NT2/D1 (cell line): ENCODE data around the gene GALNT6.
A peak's percentile ranks its signal among the peaks of the same experiment; 100 is the strongest.

Experiments used
- DNase-seq: peaks from one replicate; pipeline ENCODE4 v3.0.0-alpha.2; 2011; ENCODE audit warnings: low read depth, low spot score
- H3K27me3 ChIP-seq: 2 replicates; pipeline ENCODE4 v1.6.0; 2011; ENCODE audit warnings: mild to moderate bottlenecking; ENCODE audit not compliant: insufficient read length, insufficient read depth
- H3K36me3 ChIP-seq: 2 replicates; pipeline ENCODE4 v1.6.1; 2011; ENCODE audit warnings: mild to moderate bottlenecking, low read length, mixed read lengths; ENCODE audit not compliant: insufficient read depth, insufficient read length
- H3K4me1 ChIP-seq: 2 replicates; pipeline ENCODE4 v1.5.1; 2011; ENCODE audit not compliant: insufficient read depth, insufficient read length
- H3K4me3 ChIP-seq: 2 replicates; pipeline ENCODE4 v1.5.1; 2011; ENCODE audit warnings: low read depth; ENCODE audit not compliant: insufficient read length
- H3K9ac ChIP-seq: 2 replicates; pipeline ENCODE4 v1.6.0; 2011; ENCODE audit warnings: low read depth; ENCODE audit not compliant: insufficient read length
- H3K9me3 ChIP-seq: 2 replicates; pipeline ENCODE4 v1.5.1; 2011; ENCODE audit warnings: mild to moderate bottlenecking, low read length; ENCODE audit not compliant: insufficient read depth
- SUZ12 ChIP-seq: IDR thresholded peaks from 2 replicates; pipeline ENCODE4 v1.6.1; 2011; ENCODE audit not compliant: insufficient read length, insufficient read depth; ENCODE audit errors: extremely low read depth
- YY1 ChIP-seq: IDR thresholded peaks from 2 replicates; pipeline ENCODE4 v1.6.1; 2011; ENCODE audit not compliant: insufficient read length, insufficient read depth
- ZNF274 ChIP-seq: IDR thresholded peaks from 2 replicates; pipeline ENCODE4 v1.6.1; 2011; ENCODE audit warnings: mild to moderate bottlenecking, low read depth, low read length

The GALNT6 gene

DNA sequence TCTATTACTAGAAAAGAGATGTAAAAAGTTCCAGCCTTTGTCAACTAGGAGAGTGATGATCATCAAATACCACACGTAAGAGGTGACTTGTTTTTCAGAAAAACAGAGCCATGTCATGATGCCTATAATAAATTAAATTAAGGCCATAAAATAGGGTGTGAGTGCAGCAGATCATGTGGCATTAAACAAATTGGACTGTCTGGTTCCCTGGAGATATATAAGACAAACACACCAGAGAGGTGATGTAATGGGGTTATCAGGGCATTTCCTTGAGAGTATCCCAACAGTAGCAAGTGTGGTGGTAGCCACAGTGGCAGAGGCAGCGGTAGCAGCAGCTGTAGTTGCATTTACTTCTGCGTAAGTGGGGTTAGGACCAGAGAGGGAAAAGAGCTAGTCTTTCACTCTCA is 14.6 kb upstream of the GALNT6 start:
- H3K4me1 ChIP-seq: no peaks in the 10 kb centered on the region

DNA sequence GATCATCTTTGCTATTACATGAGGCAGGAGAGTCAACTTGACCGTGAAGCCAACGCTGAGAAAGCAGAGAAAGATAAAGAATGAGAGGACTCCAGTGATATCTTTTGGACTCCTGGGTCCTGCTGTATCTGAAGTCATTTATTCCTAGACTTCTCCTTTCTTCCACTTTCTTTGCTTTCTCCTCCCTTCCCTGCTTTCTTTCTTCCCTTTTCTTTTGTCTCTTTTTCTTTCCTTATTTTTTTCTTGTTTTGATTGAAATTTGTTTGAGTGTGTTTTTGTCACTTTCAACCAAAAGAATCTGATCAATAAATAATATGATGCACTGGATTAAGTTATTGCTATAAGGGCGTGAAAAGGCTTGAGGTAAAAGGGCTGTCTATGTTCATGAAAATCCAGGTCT is 13.4 kb upstream of the GALNT6 start:
- peaks cover 9% of the 10 kb centered on the region for H3K36me3 ChIP-seq
- no peaks in the 10 kb centered on the region for H3K9me3 ChIP-seq
- no peak for DNase-seq
- TF ChIP-seq ZNF274 (no peak), YY1 (no peak), SUZ12 (no peak)
- no peak overlapping the region for H3K4me3 ChIP-seq
- H3K9ac ChIP-seq: no peak overlapping the region
- no peaks in the 10 kb centered on the region for H3K27me3 ChIP-seq
- no peaks in the 10 kb centered on the region for H3K4me1 ChIP-seq

More for the DNA sequence above, 14.6 kb upstream of the GALNT6 start:
- H3K36me3 ChIP-seq: peaks cover 9% of the 10 kb centered on the region
- no peak overlapping the region for H3K4me3 ChIP-seq
- no peak overlapping the region for H3K9ac ChIP-seq
- DNase-seq: no peak
- TF ChIP-seq SUZ12 (no peak), YY1 (no peak), ZNF274 (no peak)
- no peaks in the 10 kb centered on the region for H3K9me3 ChIP-seq
- H3K27me3 ChIP-seq: no peaks in the 10 kb centered on the region

DNA sequence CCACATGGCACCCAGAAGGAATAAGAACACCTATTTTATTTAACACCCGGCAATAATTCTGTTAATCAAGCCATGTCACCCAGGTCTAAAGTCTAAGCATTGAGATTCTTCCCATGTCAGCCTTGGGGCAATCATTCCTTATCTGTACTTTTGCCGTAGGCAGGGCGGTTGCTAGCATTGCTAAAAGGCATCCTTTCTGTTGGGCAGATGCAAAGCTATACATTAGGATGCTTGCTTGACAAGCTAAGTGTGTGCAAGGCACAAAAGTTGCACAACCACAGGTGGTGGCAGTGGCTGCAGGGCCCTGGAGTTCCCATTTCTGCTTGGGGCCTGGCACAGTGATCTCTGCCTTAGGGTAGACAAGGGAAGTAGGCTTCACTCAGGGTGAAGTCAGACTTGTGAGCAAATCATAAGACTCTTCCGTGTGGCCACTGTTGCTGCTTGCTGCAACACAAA is 12.5 kb upstream of the GALNT6 start:
- H3K4me3 ChIP-seq: no peak overlapping the region
- H3K27me3 ChIP-seq: no peaks in the 10 kb centered on the region
- H3K4me1 ChIP-seq: no peaks in the 10 kb centered on the region
- TF ChIP-seq SUZ12: no peak
- TF ChIP-seq ZNF274: no peak
- TF ChIP-seq YY1: no peak
- peak overlapping the region; percentile 28 for H3K9ac ChIP-seq
- DNase-seq: no peak
- no peaks in the 10 kb centered on the region for H3K9me3 ChIP-seq
- H3K36me3 ChIP-seq: peaks cover 9% of the 10 kb centered on the region

DNA sequence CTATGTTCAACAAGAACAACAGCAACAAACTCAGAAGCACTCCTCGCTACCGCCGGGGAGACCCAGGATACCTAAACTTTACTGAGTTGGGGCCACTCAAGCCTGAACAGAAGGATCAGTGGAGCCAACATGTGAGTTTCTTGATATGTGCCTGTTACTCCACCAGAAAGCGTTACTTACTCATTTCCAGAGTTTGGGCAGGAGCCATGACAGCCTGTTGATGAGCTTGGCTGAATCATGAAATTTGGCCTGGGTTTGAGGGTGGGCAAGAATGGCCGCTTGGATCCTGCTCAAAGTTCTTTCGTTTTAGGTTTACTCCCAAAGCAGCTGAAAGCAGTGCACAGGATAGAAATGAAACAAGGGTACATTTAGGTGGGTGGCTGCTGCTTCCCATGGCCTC is 12.0 kb upstream of the GALNT6 start:
- no peak for TF ChIP-seq ZNF274
- no peak for TF ChIP-seq YY1
- no peak for TF ChIP-seq SUZ12
- Histone ChIP-seq H3K36me3 (peaks cover 7% of the 10 kb centered on the region), H3K4me1 (no peaks in the 10 kb centered on the region), H3K4me3 (no peak overlapping the region), H3K9me3 (no peaks in the 10 kb centered on the region), H3K27me3 (no peaks in the 10 kb centered on the region), H3K9ac (no peak overlapping the region)
- DNase-seq: no peak

DNA sequence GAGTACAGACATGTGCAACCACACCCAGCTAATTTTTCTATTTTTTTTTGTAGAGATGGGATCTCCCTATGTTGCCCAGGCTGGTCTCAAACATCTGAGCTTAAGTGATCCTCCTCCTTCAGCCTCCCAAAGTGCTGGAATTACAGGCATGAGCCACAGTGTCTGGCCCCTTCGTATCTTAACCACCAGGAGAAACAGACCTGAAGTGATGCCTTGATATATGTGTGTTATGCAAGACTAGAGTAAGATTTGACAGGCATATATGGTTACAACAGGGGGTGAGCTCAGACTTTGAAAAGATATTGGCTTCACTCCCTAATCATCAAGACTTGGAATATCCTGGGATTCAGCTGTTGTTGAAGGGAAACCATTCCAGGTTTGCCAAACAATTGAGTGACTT is 10.7 kb upstream of the GALNT6 start:
- no peaks in the 10 kb centered on the region for H3K9me3 ChIP-seq
- no peak for DNase-seq
- H3K4me3 ChIP-seq: no peak overlapping the region
- H3K4me1 ChIP-seq: no peaks in the 10 kb centered on the region
- H3K9ac ChIP-seq: no peak overlapping the region
- peaks cover 7% of the 10 kb centered on the region for H3K36me3 ChIP-seq
- no peak for TF ChIP-seq SUZ12
- no peak for TF ChIP-seq YY1
- TF ChIP-seq ZNF274: no peak
- no peaks in the 10 kb centered on the region for H3K27me3 ChIP-seq

DNA sequence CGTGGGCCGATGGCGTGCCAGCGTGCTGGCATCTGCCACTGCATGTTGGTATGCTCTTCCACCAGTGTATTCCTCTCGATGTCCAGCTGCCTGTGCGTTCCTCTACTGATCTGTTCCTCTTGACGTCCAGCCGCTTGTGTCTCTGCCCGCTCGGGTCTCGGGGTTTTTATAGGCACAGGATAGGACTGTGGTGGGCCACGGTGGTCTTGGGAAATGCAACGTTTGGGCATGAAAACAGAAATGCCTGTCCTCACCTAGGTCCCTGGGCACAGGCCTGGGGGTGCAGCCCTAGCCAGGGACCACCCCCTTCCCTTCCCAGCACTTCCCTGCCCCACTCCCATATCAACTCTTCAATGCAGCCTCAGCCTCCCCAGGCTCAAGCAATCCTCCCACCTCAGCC is 10.3 kb upstream of the GALNT6 start:
- DNase-seq: no peak
- TF ChIP-seq SUZ12: no peak
- TF ChIP-seq YY1: no peak
- no peak for TF ChIP-seq ZNF274
- H3K27me3 ChIP-seq: no peaks in the 10 kb centered on the region
- no peak overlapping the region for H3K4me3 ChIP-seq
- H3K4me1 ChIP-seq: no peaks in the 10 kb centered on the region
- H3K9ac ChIP-seq: no peak overlapping the region
- H3K9me3 ChIP-seq: no peaks in the 10 kb centered on the region
- H3K36me3 ChIP-seq: peaks cover 7% of the 10 kb centered on the region

DNA sequence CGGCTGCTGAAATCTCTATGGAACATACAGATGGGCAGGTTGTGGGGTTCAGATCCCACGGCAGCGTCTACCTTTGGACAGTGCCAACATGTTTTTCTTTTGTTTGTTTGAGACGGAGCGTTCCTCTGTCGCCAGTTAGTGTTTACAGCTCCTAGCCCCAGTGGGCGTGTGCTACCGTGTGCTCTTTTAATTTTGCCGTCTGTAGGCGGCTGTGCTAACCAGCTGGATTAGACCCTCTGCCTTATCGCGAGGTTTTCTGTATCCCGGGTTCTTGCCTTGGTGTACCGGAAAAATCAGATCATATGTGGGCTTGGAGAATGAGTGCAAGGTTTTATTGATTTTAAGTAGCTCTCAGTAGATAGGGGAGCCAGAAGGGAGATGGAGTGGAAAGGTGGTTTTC is 9.8 kb upstream of the GALNT6 start:
- Histone ChIP-seq H3K4me1 (no peaks in the 10 kb centered on the region), H3K4me3 (no peak overlapping the region), H3K36me3 (peaks cover 7% of the 10 kb centered on the region), H3K9me3 (no peaks in the 10 kb centered on the region), H3K27me3 (no peaks in the 10 kb centered on the region), H3K9ac (no peak overlapping the region)
- TF ChIP-seq SUZ12 (no peak), ZNF274 (no peak), YY1 (no peak)
- DNase-seq: no peak
